Tibial nerve (tissue), 4 donors: Measurements from ENCODE around the gene FANK1.

Experiments
- EP300 ChIP-seq, 2 donors: sonication (generic); formaldehyde crosslinking; IDR thresholded peaks; one replicate each; pipeline ENCODE4 v1.6.1; 2017; ENCODE audit warnings: antibody characterized with exemption in 2 of 2, mild to moderate bottlenecking in 1 of 2
- POLR2A ChIP-seq, 2 donors: fragments of 450-650 bp; IDR thresholded peaks; one replicate each; pipeline ENCODE4 v1.6.1; 2017; ENCODE audit warnings: antibody characterized with exemption in 2 of 2, mild to moderate bottlenecking in 2 of 2, moderate library complexity in 2 of 2
- TF ChIP-seq, protein P1 (sequence below), 5 experiments: fragments of 200-600 bp in 3 of 5; fragments of 450-650 bp in 2 of 5; sonication (generic) in 3 of 5; IDR thresholded peaks; one replicate each; pipeline ENCODE4 v1.5.1; 2016 to 2019; ENCODE audit warnings: antibody characterized with exemption in 5 of 5, mild to moderate bottlenecking in 3 of 5, moderate library complexity in 2 of 5

DNA sequence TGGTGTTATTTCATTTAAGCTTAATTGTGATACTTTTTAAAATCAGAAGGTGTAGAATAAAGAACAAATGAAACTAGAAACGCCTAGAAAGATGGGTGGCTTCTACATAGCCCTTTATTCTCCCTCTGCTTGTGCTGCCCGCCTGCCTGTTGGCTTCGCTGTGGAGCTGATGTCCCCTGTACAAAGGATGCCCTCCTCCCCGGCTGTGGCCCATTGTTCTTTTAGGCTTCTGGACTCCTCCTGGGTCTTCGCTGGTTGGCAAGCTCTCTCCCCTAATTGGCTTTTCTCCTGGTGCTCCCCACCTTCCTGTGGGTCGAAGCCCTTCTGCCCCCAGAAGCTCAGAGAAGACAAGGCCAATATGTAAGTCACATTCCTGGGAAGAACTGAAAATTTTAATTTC is 98.2 kb downstream of the FANK1 start:
- TF ChIP-seq EP300 (IDR thresholded peaks at IDR 0.05): no peak
- TF ChIP-seq, protein P1, sequence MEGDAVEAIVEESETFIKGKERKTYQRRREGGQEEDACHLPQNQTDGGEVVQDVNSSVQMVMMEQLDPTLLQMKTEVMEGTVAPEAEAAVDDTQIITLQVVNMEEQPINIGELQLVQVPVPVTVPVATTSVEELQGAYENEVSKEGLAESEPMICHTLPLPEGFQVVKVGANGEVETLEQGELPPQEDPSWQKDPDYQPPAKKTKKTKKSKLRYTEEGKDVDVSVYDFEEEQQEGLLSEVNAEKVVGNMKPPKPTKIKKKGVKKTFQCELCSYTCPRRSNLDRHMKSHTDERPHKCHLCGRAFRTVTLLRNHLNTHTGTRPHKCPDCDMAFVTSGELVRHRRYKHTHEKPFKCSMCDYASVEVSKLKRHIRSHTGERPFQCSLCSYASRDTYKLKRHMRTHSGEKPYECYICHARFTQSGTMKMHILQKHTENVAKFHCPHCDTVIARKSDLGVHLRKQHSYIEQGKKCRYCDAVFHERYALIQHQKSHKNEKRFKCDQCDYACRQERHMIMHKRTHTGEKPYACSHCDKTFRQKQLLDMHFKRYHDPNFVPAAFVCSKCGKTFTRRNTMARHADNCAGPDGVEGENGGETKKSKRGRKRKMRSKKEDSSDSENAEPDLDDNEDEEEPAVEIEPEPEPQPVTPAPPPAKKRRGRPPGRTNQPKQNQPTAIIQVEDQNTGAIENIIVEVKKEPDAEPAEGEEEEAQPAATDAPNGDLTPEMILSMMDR (IDR thresholded peaks at IDR 0.05): no peak
- no peak for TF ChIP-seq POLR2A (IDR thresholded peaks at IDR 0.05)
